ENCODE data around the gene ADGRD1.

Gene ADGRD1

DNA sequence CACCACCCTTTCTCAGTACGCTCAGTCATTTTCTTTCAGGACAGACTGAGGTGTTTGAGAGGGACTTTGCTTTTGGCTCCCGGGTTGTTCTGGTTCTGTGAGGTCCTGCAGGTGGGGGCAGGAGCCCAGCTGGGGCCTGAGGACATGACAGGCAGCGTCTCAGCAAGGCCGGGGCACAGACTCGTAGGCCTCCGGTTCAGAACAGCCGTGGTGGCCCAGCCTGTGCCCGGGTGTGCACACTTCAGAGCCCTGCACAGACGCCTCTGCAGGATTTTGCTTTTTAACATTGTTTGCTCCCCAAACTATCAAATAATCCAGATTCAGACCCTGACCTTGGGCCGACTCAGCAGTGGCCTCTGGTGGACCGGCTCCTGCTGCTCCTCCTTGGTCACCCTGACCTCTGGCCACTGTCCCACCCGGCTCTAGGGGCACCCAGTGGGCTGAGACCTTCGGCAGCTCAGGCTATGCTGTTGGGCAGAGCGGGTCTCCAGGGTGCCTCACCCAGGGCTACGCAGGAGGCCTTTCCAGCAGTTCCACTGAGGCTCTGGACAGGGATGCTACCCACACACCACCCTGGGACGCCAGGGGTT lies 65.2 kb downstream of the ADGRD1 start:
- Histone ChIP-seq H3K79me2 (ENCODE audit: insufficient read depth, low read length) (no peaks in the 10 kb centered on the region), H2AFZ (ENCODE audit: low read depth, low read length) (no peak overlapping the region), H3K4me3 (ENCODE audit: low read depth in 1 of 2, low read length in 2 of 2) (no peak overlapping the region), H3K9me3 (ENCODE audit: insufficient read depth, low read length, severe bottlenecking) (no peaks in the 10 kb centered on the region), H3K36me3 (ENCODE audit: insufficient read depth, low read length) (no peaks in the 10 kb centered on the region), H4K20me1 (ENCODE audit: insufficient read depth, low read length) (0 out of 2 replicates have a peak, but pooled peaks cover 3% of the 10 kb centered on the region), H3K9ac (ENCODE audit: low read depth, low read length) (no peak overlapping the region), H3K27ac (ENCODE audit: low read length) (no peak overlapping the region), H3K27me3 (ENCODE audit: insufficient read depth, low read length, poor library complexity) (no peaks in the 10 kb centered on the region), H3K4me2 (ENCODE audit: insufficient read depth, low read length) (no peak overlapping the region), H3K4me1 (ENCODE audit: insufficient read depth, low read length) (no peaks in the 10 kb centered on the region)
- TF ChIP-seq, protein P1, sequence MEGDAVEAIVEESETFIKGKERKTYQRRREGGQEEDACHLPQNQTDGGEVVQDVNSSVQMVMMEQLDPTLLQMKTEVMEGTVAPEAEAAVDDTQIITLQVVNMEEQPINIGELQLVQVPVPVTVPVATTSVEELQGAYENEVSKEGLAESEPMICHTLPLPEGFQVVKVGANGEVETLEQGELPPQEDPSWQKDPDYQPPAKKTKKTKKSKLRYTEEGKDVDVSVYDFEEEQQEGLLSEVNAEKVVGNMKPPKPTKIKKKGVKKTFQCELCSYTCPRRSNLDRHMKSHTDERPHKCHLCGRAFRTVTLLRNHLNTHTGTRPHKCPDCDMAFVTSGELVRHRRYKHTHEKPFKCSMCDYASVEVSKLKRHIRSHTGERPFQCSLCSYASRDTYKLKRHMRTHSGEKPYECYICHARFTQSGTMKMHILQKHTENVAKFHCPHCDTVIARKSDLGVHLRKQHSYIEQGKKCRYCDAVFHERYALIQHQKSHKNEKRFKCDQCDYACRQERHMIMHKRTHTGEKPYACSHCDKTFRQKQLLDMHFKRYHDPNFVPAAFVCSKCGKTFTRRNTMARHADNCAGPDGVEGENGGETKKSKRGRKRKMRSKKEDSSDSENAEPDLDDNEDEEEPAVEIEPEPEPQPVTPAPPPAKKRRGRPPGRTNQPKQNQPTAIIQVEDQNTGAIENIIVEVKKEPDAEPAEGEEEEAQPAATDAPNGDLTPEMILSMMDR (IDR thresholded peaks at IDR 0.05; ENCODE audit: borderline replicate concordance, extremely low read depth, low read length, poor library complexity, severe bottlenecking): no peak
- TF ChIP-seq EZH2 (IDR thresholded peaks at IDR 0.05; ENCODE audit: borderline replicate concordance, low read depth, low read length, severe bottlenecking): no peak
- no peak for DNase-seq
- no peak for ATAC-seq (ENCODE audit: insufficient read depth, low read depth)

DNA sequence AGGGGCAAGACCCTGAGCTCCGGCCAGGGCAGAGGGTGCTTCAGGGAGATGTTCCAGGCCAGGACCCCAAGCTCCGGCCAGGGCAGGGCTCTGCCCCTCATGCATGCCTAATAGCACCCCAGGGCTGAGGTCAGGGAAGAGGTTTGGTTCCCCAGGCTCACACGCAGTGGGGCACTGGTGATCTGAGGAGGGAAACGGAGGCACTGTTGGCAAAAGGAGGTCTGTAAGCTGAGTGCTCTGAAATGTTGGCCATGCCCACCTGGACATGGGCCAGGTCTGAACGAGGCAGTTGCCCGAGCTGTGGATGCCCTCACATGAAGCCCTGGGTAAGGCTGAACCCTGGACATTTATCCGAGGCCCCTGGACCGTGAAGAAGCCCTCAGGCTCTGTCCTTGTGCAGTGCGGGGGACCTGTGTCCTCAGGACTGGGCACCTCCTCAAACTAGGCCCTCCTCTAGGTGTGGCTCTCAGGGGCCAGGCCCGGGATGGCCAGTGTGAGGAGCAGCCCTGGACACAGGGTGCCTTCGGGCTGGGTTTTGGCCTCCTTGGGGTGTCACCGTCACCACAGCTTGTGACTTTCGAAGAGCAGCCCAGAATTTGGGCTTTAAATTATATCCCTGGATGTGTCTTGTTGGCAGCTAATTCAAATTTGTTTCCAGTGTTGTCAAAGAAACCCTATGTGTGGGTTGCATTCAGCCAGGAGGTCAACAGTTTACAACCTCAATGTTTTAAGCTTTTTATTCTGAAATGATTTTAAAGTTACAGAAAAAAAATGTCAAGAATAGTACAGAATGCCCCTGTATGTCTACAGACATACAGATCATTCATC lies 66.8 kb downstream of the ADGRD1 start:
- H3K4me3 ChIP-seq (ENCODE audit: low read depth in 1 of 2, low read length in 2 of 2): no peak overlapping the region
- H3K79me2 ChIP-seq (ENCODE audit: insufficient read depth, low read length): no peaks in the 10 kb centered on the region
- no peaks in the 10 kb centered on the region for H3K4me1 ChIP-seq (ENCODE audit: insufficient read depth, low read length)
- DNase-seq (no peak), ATAC-seq (ENCODE audit: insufficient read depth, low read depth) (no peak)
- TF ChIP-seq EZH2 (IDR thresholded peaks at IDR 0.05; ENCODE audit: borderline replicate concordance, low read depth, low read length, severe bottlenecking): no peak
- TF ChIP-seq, protein P1 (IDR thresholded peaks at IDR 0.05; ENCODE audit: borderline replicate concordance, extremely low read depth, low read length, poor library complexity, severe bottlenecking): no peak
- no peaks in the 10 kb centered on the region for H3K9me3 ChIP-seq (ENCODE audit: insufficient read depth, low read length, severe bottlenecking)
- H3K9ac ChIP-seq (ENCODE audit: low read depth, low read length): no peak overlapping the region
- H3K36me3 ChIP-seq (ENCODE audit: insufficient read depth, low read length): no peaks in the 10 kb centered on the region
- H2AFZ ChIP-seq (ENCODE audit: low read depth, low read length): no peak overlapping the region
- H4K20me1 ChIP-seq (ENCODE audit: insufficient read depth, low read length): 0 out of 2 replicates have a peak, but pooled peaks cover 3% of the 10 kb centered on the region
- H3K27ac ChIP-seq (ENCODE audit: low read length): no peak overlapping the region
- H3K4me2 ChIP-seq (ENCODE audit: insufficient read depth, low read length): no peak overlapping the region
- peaks cover 3% of the 10 kb centered on the region for H3K27me3 ChIP-seq (ENCODE audit: insufficient read depth, low read length, poor library complexity)

DNA sequence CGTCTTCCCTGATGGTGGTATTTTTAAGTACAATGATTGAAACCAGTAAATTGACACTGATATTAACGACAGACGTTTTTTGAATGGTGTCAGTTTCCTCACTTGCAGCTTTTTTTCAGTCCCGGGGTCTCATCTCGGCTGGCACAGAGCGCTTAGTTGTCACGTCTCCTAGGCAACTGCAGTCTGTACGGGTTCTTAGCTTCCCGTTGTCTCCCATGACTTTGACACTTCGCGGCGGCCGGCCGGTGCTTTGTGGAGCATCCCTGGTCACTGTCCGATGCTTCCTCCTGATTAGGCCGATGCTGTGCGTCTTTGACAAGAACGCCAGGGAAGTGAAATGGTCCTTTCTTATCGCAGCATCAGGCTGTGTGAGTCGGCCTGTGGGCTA lies 67.4 kb downstream of the ADGRD1 start:
- Histone ChIP-seq H2AFZ (ENCODE audit: low read depth, low read length) (no peak overlapping the region), H3K27me3 (ENCODE audit: insufficient read depth, low read length, poor library complexity) (peaks cover 3% of the 10 kb centered on the region), H3K36me3 (ENCODE audit: insufficient read depth, low read length) (no peaks in the 10 kb centered on the region), H4K20me1 (ENCODE audit: insufficient read depth, low read length) (0 out of 2 replicates have a peak, but pooled peaks cover 3% of the 10 kb centered on the region), H3K4me2 (ENCODE audit: insufficient read depth, low read length) (no peak overlapping the region), H3K4me3 (ENCODE audit: low read depth in 1 of 2, low read length in 2 of 2) (no peak overlapping the region), H3K9me3 (ENCODE audit: insufficient read depth, low read length, severe bottlenecking) (no peaks in the 10 kb centered on the region), H3K9ac (ENCODE audit: low read depth, low read length) (no peak overlapping the region), H3K27ac (ENCODE audit: low read length) (no peak overlapping the region), H3K79me2 (ENCODE audit: insufficient read depth, low read length) (no peaks in the 10 kb centered on the region), H3K4me1 (ENCODE audit: insufficient read depth, low read length) (no peaks in the 10 kb centered on the region)
- no peak for TF ChIP-seq EZH2 (IDR thresholded peaks at IDR 0.05; ENCODE audit: borderline replicate concordance, low read depth, low read length, severe bottlenecking)
- TF ChIP-seq, protein P1 (IDR thresholded peaks at IDR 0.05; ENCODE audit: borderline replicate concordance, extremely low read depth, low read length, poor library complexity, severe bottlenecking): no peak
- DNase-seq (no peak), ATAC-seq (ENCODE audit: insufficient read depth, low read depth) (no peak)

Measured in DND-41 (cell line).